Kidney epithelial cell (primary cell): ENCODE data around the gene CARD11. TPM values are rescaled to one million over a fixed set of nuclear protein-coding genes. Genes with fewer than 3 reads are reported as not detected.

Experiments
- DNase-seq: peaks from one replicate; pipeline ENCODE4 v3.0.0-alpha.2; 2010; ENCODE audit warnings: low read depth
- H3K27me3 ChIP-seq: 2 replicates; pipeline ENCODE4 v1.6.0; 2011; ENCODE audit warnings: low read length; ENCODE audit not compliant: control insufficient read depth, insufficient read depth
- H3K36me3 ChIP-seq: 2 replicates; pipeline ENCODE4 v1.5.1; 2011; ENCODE audit warnings: low read length; ENCODE audit not compliant: control insufficient read depth, insufficient read depth
- H3K4me3 ChIP-seq: 2 replicates; pipeline ENCODE4 v1.5.1; 2011; ENCODE audit warnings: low read depth, mild to moderate bottlenecking, control low read depth, low read length
- CTCF ChIP-seq: IDR thresholded peaks from 2 replicates; pipeline ENCODE4 v1.5.1; 2011; ENCODE audit warnings: mild to moderate bottlenecking, moderate library complexity, low read length, control low read depth, inconsistent platforms; ENCODE audit not compliant: insufficient read depth, poor library complexity, severe bottlenecking
- total RNA-seq: library from RNA; depleted of rRNA; stranded (reverse); fragments of >200 nt; gene quantifications from 2 replicates; pipeline ENCODE4 v1.2.3, GENCODE V29; 2015

CARD11 gene
- total RNA-seq, 1 donor from 2014 or later = 31.0 TPM

GRCh38 chr7:2954433-2954853, 89.2 kb downstream of the CARD11 start:
- no peak for TF ChIP-seq CTCF
- peaks cover 1% of the 10 kb centered on the region for H3K36me3 ChIP-seq
- H3K4me3 ChIP-seq = no peak overlapping the region
- no peaks in the 10 kb centered on the region for H3K27me3 ChIP-seq
- no peak for DNase-seq

- Histone ChIP-seq H3K27me3 (no peaks in the 10 kb centered on the region), H3K36me3 (peaks cover 1% of the 10 kb centered on the region), H3K4me3 (no peak overlapping the region)
- no peak for DNase-seq
- no peak for TF ChIP-seq CTCF
These were observed 89.9 kb downstream of the CARD11 start for GRCh38 chr7:2953588-2954407.

GRCh38 chr7:2953099-2953498, 90.6 kb downstream of the CARD11 start:
- H3K27me3 ChIP-seq = no peaks in the 10 kb centered on the region
- no peak for TF ChIP-seq CTCF
- DNase-seq = no peak
- no peak overlapping the region for H3K4me3 ChIP-seq
- peaks cover 1% of the 10 kb centered on the region for H3K36me3 ChIP-seq

GRCh38 chr7:2952316-2952715, 91.4 kb downstream of the CARD11 start:
- H3K4me3 ChIP-seq = no peak overlapping the region
- no peak for DNase-seq
- no peaks in the 10 kb centered on the region for H3K27me3 ChIP-seq
- TF ChIP-seq CTCF = no peak
- peaks cover 1% of the 10 kb centered on the region for H3K36me3 ChIP-seq

GRCh38 chr7:2950578-2950977, 93.1 kb downstream of the CARD11 start:
- TF ChIP-seq CTCF = no peak
- Histone ChIP-seq H3K36me3 (peaks cover 1% of the 10 kb centered on the region), H3K27me3 (no peaks in the 10 kb centered on the region), H3K4me3 (no peak overlapping the region)
- no peak for DNase-seq

- no peak overlapping the region for H3K4me3 ChIP-seq
- DNase-seq = no peak
- no peak for TF ChIP-seq CTCF
- no peaks in the 10 kb centered on the region for H3K27me3 ChIP-seq
- no peaks in the 10 kb centered on the region for H3K36me3 ChIP-seq
These were observed 94.9 kb downstream of the CARD11 start for GRCh38 chr7:2948749-2949148.
